Activated CD8-positive, alpha-beta T cell treated with anti-CD3 and anti-CD28 coated beads for 36 hours (primary cell): ENCODE data around the gene ABI3. TPM values are rescaled to one million over a fixed set of nuclear protein-coding genes. Genes with fewer than 3 reads are reported as not detected.

Source experiments
- ATAC-seq: fragments of 200-7000 bp; cut with Tn5 transposase; one replicate; pipeline ENCODE4 v1.10.0; 2021; ENCODE audit warnings: mild to moderate bottlenecking, moderate library complexity
- CTCF ChIA-PET: fragments of 350-600 bp; sonication (Branson Sonifier 250); formaldehyde crosslinking; loops from one replicate; lab custom pipeline; 2021; ENCODE audit warnings: antibody characterized with exemption; lab: Charles Lee
- POLR2A ChIA-PET: fragments of 350-600 bp; sonication (Branson Sonifier 250); formaldehyde crosslinking; loops from one replicate; lab custom pipeline; 2021; ENCODE audit warnings: antibody characterized with exemption; lab: Charles Lee
- DNase-seq: peaks from one replicate; pipeline ENCODE4 v3.0.0-alpha.2; 2020
- H3K27ac Mint-ChIP-seq: one replicate; pipeline ENCODE4 v1.8.0; 2021; ENCODE audit warnings: mild to moderate bottlenecking, mixed read lengths
- H3K27me3 Mint-ChIP-seq: one replicate; pipeline ENCODE4 v1.8.0; 2021; ENCODE audit warnings: mixed read lengths
- H3K36me3 Mint-ChIP-seq: one replicate; pipeline ENCODE4 v1.8.0; 2021; ENCODE audit warnings: low read depth, mixed read lengths
- H3K4me1 Mint-ChIP-seq: one replicate; pipeline ENCODE4 v1.8.0; 2021; ENCODE audit warnings: low read depth, mixed read lengths
- H3K4me3 Mint-ChIP-seq: one replicate; pipeline ENCODE4 v1.8.0; 2021; ENCODE audit warnings: mild to moderate bottlenecking, moderate library complexity, mixed read lengths
- H3K9me3 Mint-ChIP-seq: one replicate; pipeline ENCODE4 v1.8.0; 2021; ENCODE audit warnings: mixed read lengths
- intact Hi-C: fragments of 100-400 bp; cut with micrococcal nuclease; formaldehyde crosslinking; loops from one replicate; pipeline ENCODE4 v1.10.0; 2022
- total RNA-seq, 2 experiments: library from RNA; stranded (reverse); gene quantifications; one replicate each; pipeline ENCODE4 v1.2.3, GENCODE V29; 2021
- TF ChIP-seq, protein P1 (sequence below): fragments of 200-600 bp; IDR thresholded peaks from one replicate; pipeline ENCODE4 v1.8.0; 2022; ENCODE audit warnings: antibody characterized with exemption, mild to moderate bottlenecking

Gene ABI3
- total RNA-seq, 2 experiments from 2014 or later, result 39.3 to 45.1 TPM

DNA sequence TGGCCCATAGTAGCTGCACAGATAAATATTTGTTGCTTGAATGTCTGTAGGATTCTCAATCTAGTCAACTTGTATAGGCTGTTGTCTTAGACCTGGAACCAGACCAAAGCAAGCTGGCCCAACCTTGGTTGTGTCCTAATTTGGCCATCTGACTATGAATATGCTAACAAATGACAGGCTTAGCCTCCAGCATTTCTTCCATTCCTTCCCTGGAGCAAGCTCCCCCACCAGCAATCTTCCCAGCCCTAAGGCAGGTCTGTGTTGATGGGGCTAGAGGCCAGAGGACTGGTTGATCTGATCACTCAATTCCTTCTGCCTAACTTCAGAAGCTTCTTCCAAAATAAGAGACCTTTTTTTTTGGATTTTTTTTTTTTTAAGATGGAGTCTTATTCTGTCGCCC is 29.5 kb downstream of the ABI3 start:
- ChIA-PET CTCF (interaction anchor here (1.1 to 2.4 kb wide), 6 partner anchors 12 to 76 kb away, joined by 3 to 7 read pairs (median 5); no protein-coding TSS in a partner anchor), POLR2A (interaction anchor here (1.0 kb wide), 1 partner anchor 93 kb away, joined by 3 read pairs; no protein-coding TSS in a partner anchor)
- no peaks in the 10 kb centered on the region for H3K36me3 Mint-ChIP-seq
- no peak overlapping the region for H3K4me3 Mint-ChIP-seq
- no peaks in the 10 kb centered on the region for H3K4me1 Mint-ChIP-seq
- ATAC-seq (no peak), DNase-seq (no peak)
- no peaks in the 10 kb centered on the region for H3K9me3 Mint-ChIP-seq
- H3K27ac Mint-ChIP-seq, result no peak overlapping the region
- H3K27me3 Mint-ChIP-seq, result peaks cover 2% of the 10 kb centered on the region
- intact Hi-C loops, result no loop called here
- TF ChIP-seq, protein P1, sequence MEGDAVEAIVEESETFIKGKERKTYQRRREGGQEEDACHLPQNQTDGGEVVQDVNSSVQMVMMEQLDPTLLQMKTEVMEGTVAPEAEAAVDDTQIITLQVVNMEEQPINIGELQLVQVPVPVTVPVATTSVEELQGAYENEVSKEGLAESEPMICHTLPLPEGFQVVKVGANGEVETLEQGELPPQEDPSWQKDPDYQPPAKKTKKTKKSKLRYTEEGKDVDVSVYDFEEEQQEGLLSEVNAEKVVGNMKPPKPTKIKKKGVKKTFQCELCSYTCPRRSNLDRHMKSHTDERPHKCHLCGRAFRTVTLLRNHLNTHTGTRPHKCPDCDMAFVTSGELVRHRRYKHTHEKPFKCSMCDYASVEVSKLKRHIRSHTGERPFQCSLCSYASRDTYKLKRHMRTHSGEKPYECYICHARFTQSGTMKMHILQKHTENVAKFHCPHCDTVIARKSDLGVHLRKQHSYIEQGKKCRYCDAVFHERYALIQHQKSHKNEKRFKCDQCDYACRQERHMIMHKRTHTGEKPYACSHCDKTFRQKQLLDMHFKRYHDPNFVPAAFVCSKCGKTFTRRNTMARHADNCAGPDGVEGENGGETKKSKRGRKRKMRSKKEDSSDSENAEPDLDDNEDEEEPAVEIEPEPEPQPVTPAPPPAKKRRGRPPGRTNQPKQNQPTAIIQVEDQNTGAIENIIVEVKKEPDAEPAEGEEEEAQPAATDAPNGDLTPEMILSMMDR, result no peak

DNA sequence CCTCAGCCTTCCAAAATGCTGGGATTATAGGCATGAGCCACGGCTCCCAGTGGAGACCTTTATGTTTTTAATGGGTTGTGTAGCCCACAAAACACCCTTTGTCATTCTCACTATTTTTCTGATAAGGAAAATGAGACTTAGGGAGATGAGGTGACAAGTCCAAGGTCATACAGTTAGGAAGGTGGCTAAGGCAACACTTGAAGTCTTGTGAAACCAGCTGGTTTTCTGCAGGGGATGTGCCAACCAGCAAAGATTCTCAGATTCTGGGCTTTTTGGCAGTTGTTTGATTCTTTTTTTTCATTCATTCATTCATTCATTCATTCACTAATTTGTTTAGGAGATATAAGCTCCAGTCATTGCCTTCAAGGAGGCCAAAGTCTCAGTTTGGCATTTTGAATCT is 30.1 kb downstream of the ABI3 start:
- ChIA-PET POLR2A (interaction anchor here (0.6 to 1.0 kb wide), 2 partner anchors 94 to 932 kb away, joined by 3 read pairs; no protein-coding TSS in a partner anchor), CTCF (interaction anchor here (1.1 to 2.4 kb wide), 5 partner anchors 13 to 76 kb away, joined by 3 to 7 read pairs (median 5); no protein-coding TSS in a partner anchor)
- H3K27me3 Mint-ChIP-seq, result peaks cover 2% of the 10 kb centered on the region
- no peak overlapping the region for H3K4me3 Mint-ChIP-seq
- TF ChIP-seq, protein P1, result no peak
- H3K27ac Mint-ChIP-seq, result no peak overlapping the region
- ATAC-seq (no peak), DNase-seq (no peak)
- H3K36me3 Mint-ChIP-seq, result no peaks in the 10 kb centered on the region
- H3K9me3 Mint-ChIP-seq, result no peaks in the 10 kb centered on the region
- intact Hi-C loops, result no loop called here
- no peaks in the 10 kb centered on the region for H3K4me1 Mint-ChIP-seq

DNA sequence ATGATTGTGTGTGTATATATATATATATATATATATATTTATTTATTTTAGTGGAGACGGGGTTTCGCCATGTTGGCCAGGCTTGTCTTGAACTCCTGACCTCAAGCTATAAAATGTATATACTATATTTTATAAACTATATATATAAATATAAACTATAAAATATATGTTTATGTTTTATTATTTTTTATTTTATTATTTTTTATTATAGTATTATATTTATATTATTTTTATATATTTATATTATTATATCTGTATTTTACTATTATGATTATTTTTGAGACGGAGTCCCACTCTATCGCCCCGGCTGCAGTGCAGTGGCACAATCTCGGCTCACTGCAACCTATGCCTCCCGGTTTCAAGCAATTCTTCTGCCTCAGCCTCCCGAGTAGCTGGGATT is 30.5 kb downstream of the ABI3 start:
- H3K27ac Mint-ChIP-seq, result no peak overlapping the region
- TF ChIP-seq, protein P1, result no peak
- H3K27me3 Mint-ChIP-seq, result peaks cover 2% of the 10 kb centered on the region
- no peaks in the 10 kb centered on the region for H3K36me3 Mint-ChIP-seq
- H3K4me3 Mint-ChIP-seq, result no peak overlapping the region
- ATAC-seq (no peak), DNase-seq (no peak)
- no peaks in the 10 kb centered on the region for H3K9me3 Mint-ChIP-seq
- intact Hi-C loops, result no loop called here
- ChIA-PET POLR2A (interaction anchor here (0.6 kb wide), 1 partner anchor 932 kb away, joined by 3 read pairs; no protein-coding TSS in a partner anchor), CTCF (interaction anchor here (1.1 to 2.4 kb wide), 3 partner anchors 51 to 75 kb away, joined by 3 to 7 read pairs (median 5); no protein-coding TSS in a partner anchor)
- H3K4me1 Mint-ChIP-seq, result no peaks in the 10 kb centered on the region

DNA sequence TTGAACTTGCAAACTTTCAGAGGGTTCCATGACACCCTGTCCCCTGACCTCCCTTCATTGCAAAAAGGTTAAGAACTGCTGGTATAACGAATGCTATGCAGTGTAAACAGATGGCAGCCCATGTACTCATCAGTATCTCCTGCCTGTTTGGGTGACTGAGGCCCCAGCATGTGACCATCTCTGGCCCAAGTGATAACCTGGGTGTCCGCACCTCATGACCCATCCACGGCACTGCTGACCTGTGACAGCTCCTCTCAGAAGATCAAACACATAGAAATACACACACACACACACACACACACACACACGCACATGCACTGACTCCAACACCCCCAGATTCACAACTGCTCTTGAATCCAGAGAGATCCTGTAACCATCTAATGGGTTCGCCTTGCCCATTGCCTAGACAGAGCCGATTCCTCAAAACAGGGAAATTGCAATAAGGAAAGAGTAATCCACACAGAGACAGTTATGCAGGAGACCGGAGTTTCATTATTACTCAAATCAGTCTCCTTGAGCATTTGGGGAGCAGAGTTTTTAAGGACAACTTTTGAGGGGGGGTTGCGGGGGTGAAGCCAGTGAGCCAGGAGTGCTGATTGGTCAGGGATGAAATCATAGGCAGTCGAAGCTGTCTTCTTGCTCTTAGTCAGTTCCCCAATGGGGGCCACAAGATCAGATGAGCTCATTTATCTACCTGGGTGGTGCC is 31.3 kb downstream of the ABI3 start:
- Mint-ChIP-seq H3K27me3 (peaks cover 2% of the 10 kb centered on the region), H3K27ac (no peak overlapping the region)
- CTCF ChIA-PET, result interaction anchor here (0.7 to 2.4 kb wide), 3 partner anchors 61 to 191 kb away, joined by 3 to 7 read pairs (median 5); no protein-coding TSS in a partner anchor

More for the DNA sequence above, 31.3 kb downstream of the ABI3 start:
- H3K4me3 Mint-ChIP-seq, result no peak overlapping the region
- no peaks in the 10 kb centered on the region for H3K4me1 Mint-ChIP-seq
- no peaks in the 10 kb centered on the region for H3K36me3 Mint-ChIP-seq
- ATAC-seq (no peak), DNase-seq (no peak)
- TF ChIP-seq, protein P1, result no peak
- no peaks in the 10 kb centered on the region for H3K9me3 Mint-ChIP-seq
- intact Hi-C loops, result no loop called here
- POLR2A ChIA-PET, result no interaction called here
